ENCODE measurements around the gene TMPRSS12.

Gene TMPRSS12

DNA sequence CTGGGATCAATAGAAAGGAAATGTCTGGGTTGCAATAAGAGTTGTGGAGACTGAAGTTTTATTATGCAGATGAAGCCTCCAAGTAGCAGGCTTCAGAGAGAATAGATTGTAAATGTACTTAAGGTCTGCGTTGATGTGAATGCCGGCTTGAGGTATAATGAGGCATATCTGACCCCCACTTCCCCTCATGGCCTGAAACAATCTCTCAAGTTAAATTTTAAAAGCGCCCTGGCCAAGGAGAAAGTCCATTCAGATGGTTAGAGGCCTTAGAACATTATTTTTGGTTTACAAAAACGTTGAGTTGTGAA, 81.4 kb downstream of the TMPRSS12 start:
- Histone ChIP-seq H3K4me2 (ENCODE audit: low read length) (peak overlapping the region; percentile 62), H3K79me2 (ENCODE audit: insufficient read depth, low read length) (peaks cover 42% of the 10 kb centered on the region), H3F3A (ENCODE audit: insufficient read depth, low read length) (0 out of 2 replicates have a peak, but pooled peaks cover 9% of the 10 kb centered on the region), H3K9me3 (ENCODE audit: low read length) (no peaks in the 10 kb centered on the region), H4K20me1 (ENCODE audit: insufficient read depth, low read length) (no peaks in the 10 kb centered on the region), H3K4me3 (ENCODE audit: low read depth, low read length, poor library complexity, severe bottlenecking) (peak overlapping the region; percentile 53), H3K27me3 (ENCODE audit: insufficient read depth, low read length) (no peaks in the 10 kb centered on the region), H3K9ac (ENCODE audit: low read length) (peak overlapping the region; percentile 65), H3K4me1 (ENCODE audit: insufficient read depth, low read length, severe bottlenecking) (peaks cover 52% of the 10 kb centered on the region), H3K36me3 (ENCODE audit: insufficient read depth, low read length) (peaks cover 27% of the 10 kb centered on the region), H3K9me2 (ENCODE audit: low read depth, low read length) (no peaks in the 10 kb centered on the region), H3K27ac (ENCODE audit: low read depth, low read length, poor library complexity, severe bottlenecking) (peak overlapping the region; percentile 99), H2AFZ (ENCODE audit: low read length) (no peak overlapping the region)
- TF ChIP-seq, protein P1, sequence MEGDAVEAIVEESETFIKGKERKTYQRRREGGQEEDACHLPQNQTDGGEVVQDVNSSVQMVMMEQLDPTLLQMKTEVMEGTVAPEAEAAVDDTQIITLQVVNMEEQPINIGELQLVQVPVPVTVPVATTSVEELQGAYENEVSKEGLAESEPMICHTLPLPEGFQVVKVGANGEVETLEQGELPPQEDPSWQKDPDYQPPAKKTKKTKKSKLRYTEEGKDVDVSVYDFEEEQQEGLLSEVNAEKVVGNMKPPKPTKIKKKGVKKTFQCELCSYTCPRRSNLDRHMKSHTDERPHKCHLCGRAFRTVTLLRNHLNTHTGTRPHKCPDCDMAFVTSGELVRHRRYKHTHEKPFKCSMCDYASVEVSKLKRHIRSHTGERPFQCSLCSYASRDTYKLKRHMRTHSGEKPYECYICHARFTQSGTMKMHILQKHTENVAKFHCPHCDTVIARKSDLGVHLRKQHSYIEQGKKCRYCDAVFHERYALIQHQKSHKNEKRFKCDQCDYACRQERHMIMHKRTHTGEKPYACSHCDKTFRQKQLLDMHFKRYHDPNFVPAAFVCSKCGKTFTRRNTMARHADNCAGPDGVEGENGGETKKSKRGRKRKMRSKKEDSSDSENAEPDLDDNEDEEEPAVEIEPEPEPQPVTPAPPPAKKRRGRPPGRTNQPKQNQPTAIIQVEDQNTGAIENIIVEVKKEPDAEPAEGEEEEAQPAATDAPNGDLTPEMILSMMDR (IDR thresholded peaks at IDR 0.05; ENCODE audit: low read length): no peak
- no peak for TF ChIP-seq EZH2 (IDR thresholded peaks at IDR 0.05; ENCODE audit: borderline replicate concordance, low read length)

DNA sequence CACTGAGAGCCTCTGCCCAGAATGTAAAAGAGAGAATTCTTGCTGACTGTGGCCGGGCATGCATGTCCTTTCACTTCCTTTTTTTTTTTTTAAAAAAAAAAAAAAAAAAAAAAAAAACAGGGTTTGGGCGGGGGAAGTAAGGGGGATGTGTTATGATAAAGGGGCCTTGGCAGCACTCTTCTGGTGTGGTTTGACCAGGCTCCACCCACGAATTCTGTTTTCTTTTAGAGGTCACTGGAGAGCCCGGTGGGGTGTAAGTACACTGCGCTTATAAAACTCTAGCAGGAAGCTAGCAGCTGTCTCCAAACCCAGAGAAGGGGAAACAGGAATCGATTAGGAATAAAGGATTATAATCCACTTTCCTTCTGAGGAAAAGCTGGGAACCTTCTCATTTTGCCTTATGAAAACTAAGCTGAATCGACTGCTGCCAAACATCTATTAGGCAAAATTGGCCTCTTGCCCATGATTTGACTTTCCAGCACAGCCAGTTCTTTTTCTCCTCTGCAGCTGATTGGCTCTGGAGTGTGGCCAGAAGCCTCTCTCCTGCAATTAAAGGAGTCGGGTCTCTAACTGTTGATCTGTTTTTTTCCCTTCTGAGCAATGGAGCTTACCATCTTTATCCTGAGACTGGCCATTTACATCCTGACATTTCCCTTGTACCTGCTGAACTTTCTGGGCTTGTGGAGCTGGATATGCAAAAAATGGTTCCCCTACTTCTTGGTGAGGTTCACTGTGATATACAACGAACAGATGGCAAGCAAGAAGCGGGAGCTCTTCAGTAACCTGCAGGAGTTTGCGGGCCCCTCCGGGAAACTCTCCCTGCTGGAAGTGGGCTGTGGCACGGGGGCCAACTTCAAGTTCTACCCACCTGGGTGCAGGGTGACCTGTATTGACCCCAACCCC, 82.0 kb downstream of the TMPRSS12 start:
- H3K4me3 ChIP-seq (ENCODE audit: low read depth, low read length, poor library complexity, severe bottlenecking): peak overlapping the region; percentile 87
- H3K36me3 ChIP-seq (ENCODE audit: insufficient read depth, low read length): peaks cover 33% of the 10 kb centered on the region
- no peaks in the 10 kb centered on the region for H3K27me3 ChIP-seq (ENCODE audit: insufficient read depth, low read length)
- H3K9me2 ChIP-seq (ENCODE audit: low read depth, low read length): no peaks in the 10 kb centered on the region
- H3F3A ChIP-seq (ENCODE audit: insufficient read depth, low read length): 0 out of 2 replicates have a peak, but pooled peaks cover 9% of the 10 kb centered on the region
- no peaks in the 10 kb centered on the region for H3K9me3 ChIP-seq (ENCODE audit: low read length)
- H2AFZ ChIP-seq (ENCODE audit: low read length): no peak overlapping the region
- H3K9ac ChIP-seq (ENCODE audit: low read length): peak overlapping the region; percentile 89
- H3K27ac ChIP-seq (ENCODE audit: low read depth, low read length, poor library complexity, severe bottlenecking): peak overlapping the region; percentile 99
- H3K79me2 ChIP-seq (ENCODE audit: insufficient read depth, low read length): peaks cover 48% of the 10 kb centered on the region
- H3K4me1 ChIP-seq (ENCODE audit: insufficient read depth, low read length, severe bottlenecking): peaks cover 58% of the 10 kb centered on the region
- H3K4me2 ChIP-seq (ENCODE audit: low read length): peak overlapping the region; percentile 99
- TF ChIP-seq, protein P1 (IDR thresholded peaks at IDR 0.05; ENCODE audit: low read length): no peak
- TF ChIP-seq EZH2 (IDR thresholded peaks at IDR 0.05; ENCODE audit: borderline replicate concordance, low read length): no peak
- H4K20me1 ChIP-seq (ENCODE audit: insufficient read depth, low read length): no peaks in the 10 kb centered on the region

DNA sequence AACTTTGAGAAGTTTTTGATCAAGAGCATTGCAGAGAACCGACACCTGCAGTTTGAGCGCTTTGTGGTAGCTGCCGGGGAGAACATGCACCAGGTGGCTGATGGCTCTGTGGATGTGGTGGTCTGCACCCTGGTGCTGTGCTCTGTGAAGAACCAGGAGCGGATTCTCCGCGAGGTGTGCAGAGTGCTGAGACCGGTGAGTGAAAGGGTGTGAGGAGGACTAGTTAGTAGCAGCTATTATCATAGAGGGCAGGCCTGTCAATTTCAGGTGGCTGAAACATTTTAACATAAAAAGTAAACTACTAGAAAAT, 82.6 kb downstream of the TMPRSS12 start:
- H3K4me3 ChIP-seq (ENCODE audit: low read depth, low read length, poor library complexity, severe bottlenecking): peak overlapping the region; percentile 87
- H3K4me1 ChIP-seq (ENCODE audit: insufficient read depth, low read length, severe bottlenecking): peaks cover 61% of the 10 kb centered on the region
- H3K36me3 ChIP-seq (ENCODE audit: insufficient read depth, low read length): peaks cover 39% of the 10 kb centered on the region
- H3K27ac ChIP-seq (ENCODE audit: low read depth, low read length, poor library complexity, severe bottlenecking): peak overlapping the region; percentile 99
- H3K9ac ChIP-seq (ENCODE audit: low read length): peak overlapping the region; percentile 89
- H3K27me3 ChIP-seq (ENCODE audit: insufficient read depth, low read length): no peaks in the 10 kb centered on the region
- H2AFZ ChIP-seq (ENCODE audit: low read length): no peak overlapping the region
- no peaks in the 10 kb centered on the region for H3K9me2 ChIP-seq (ENCODE audit: low read depth, low read length)
- TF ChIP-seq, protein P1 (IDR thresholded peaks at IDR 0.05; ENCODE audit: low read length): no peak; the same call in 1 of the 2 replicates
- no peak for TF ChIP-seq EZH2 (IDR thresholded peaks at IDR 0.05; ENCODE audit: borderline replicate concordance, low read length)
- H3K4me2 ChIP-seq (ENCODE audit: low read length): peak overlapping the region; percentile 99
- no peaks in the 10 kb centered on the region for H4K20me1 ChIP-seq (ENCODE audit: insufficient read depth, low read length)
- 0 out of 2 replicates have a peak, but pooled peaks cover 9% of the 10 kb centered on the region for H3F3A ChIP-seq (ENCODE audit: insufficient read depth, low read length)
- H3K9me3 ChIP-seq (ENCODE audit: low read length): no peaks in the 10 kb centered on the region
- peaks cover 50% of the 10 kb centered on the region for H3K79me2 ChIP-seq (ENCODE audit: insufficient read depth, low read length)

Measured in OCI-LY1 (cell line).